Chondrocyte (in vitro differentiated cells): Measurements from ENCODE around the gene HSP90B1. TPM values are rescaled to one million over a fixed set of nuclear protein-coding genes. Genes with fewer than 3 reads are reported as not detected.

Experiments used
- DNase-seq: peaks from one replicate; pipeline ENCODE4 v3.0.0; 2021; ENCODE audit warnings: mixed read lengths, low spot score
- H3K27ac Mint-ChIP-seq: one replicate; pipeline ENCODE4 v1.8.0; 2021; ENCODE audit warnings: mild to moderate bottlenecking, moderate library complexity, mixed read lengths; ENCODE audit not compliant: unreplicated experiment
- H3K27me3 Mint-ChIP-seq: 2 replicates; pipeline ENCODE4 v1.8.0; 2021; ENCODE audit warnings: low read depth, mixed read lengths
- H3K36me3 Mint-ChIP-seq: 2 replicates; pipeline ENCODE4 v1.8.0; 2021; ENCODE audit warnings: low read depth, mixed read lengths
- H3K4me1 Mint-ChIP-seq: 2 replicates; pipeline ENCODE4 v1.8.0; 2021; ENCODE audit warnings: low read depth, mild to moderate bottlenecking, mixed read lengths
- H3K4me3 Mint-ChIP-seq: one replicate; pipeline ENCODE4 v1.8.0; 2021; ENCODE audit warnings: mild to moderate bottlenecking, moderate library complexity, mixed read lengths; ENCODE audit not compliant: unreplicated experiment
- H3K9me3 Mint-ChIP-seq: 2 replicates; pipeline ENCODE4 v1.8.0; 2021; ENCODE audit warnings: low read depth, mixed read lengths
- CTCF ChIP-seq: fragments of 200-600 bp; sonication (generic); IDR thresholded peaks from 2 replicates; pipeline ENCODE4 v1.5.0; 2021; ENCODE audit warnings: antibody characterized with exemption, mild to moderate bottlenecking, moderate library complexity
- total RNA-seq: library from RNA; stranded (reverse); gene quantifications from 3 replicates; pipeline ENCODE4 v1.2.1, GENCODE V29; 2021

HSP90B1 gene
- total RNA-seq, 1 donor from 2014 or later, result 754 TPM

GRCh38 chr12:103905730-103906349 is 24.4 kb upstream of the HSP90B1 start:
- Mint-ChIP-seq H3K9me3 (peaks cover 2% of the 10 kb centered on the region), H3K4me3 (no peak overlapping the region), H3K27me3 (peaks cover 2% of the 10 kb centered on the region), H3K4me1 (peaks cover 29% of the 10 kb centered on the region), H3K36me3 (no peaks in the 10 kb centered on the region), H3K27ac (no peak overlapping the region)
- DNase-seq, result no peak
- no peak for TF ChIP-seq CTCF

- Mint-ChIP-seq H3K27me3 (no peaks in the 10 kb centered on the region), H3K27ac (no peak overlapping the region), H3K4me1 (peaks cover 31% of the 10 kb centered on the region), H3K9me3 (peaks cover 2% of the 10 kb centered on the region), H3K36me3 (no peaks in the 10 kb centered on the region), H3K4me3 (no peak overlapping the region)
- TF ChIP-seq CTCF, result no peak
- DNase-seq, result no peak
Measured at GRCh38 chr12:103908246-103908541, 22.0 kb upstream of the HSP90B1 start.

- Mint-ChIP-seq H3K4me1 (peaks cover 31% of the 10 kb centered on the region), H3K4me3 (no peak overlapping the region), H3K9me3 (peaks cover 2% of the 10 kb centered on the region), H3K27ac (peak overlapping the region; percentile 79), H3K36me3 (no peaks in the 10 kb centered on the region), H3K27me3 (no peaks in the 10 kb centered on the region)
- TF ChIP-seq CTCF, result no peak
- DNase-seq, result no peak
Measured at GRCh38 chr12:103908877-103909276, 21.3 kb upstream of the HSP90B1 start.

- TF ChIP-seq CTCF, result no peak
- Mint-ChIP-seq H3K36me3 (no peaks in the 10 kb centered on the region), H3K9me3 (peaks cover 2% of the 10 kb centered on the region), H3K4me1 (peaks cover 31% of the 10 kb centered on the region), H3K4me3 (no peak overlapping the region), H3K27me3 (no peaks in the 10 kb centered on the region), H3K27ac (peak overlapping the region; percentile 60)
- DNase-seq, result no peak
Measured at GRCh38 chr12:103909811-103910210, 20.4 kb upstream of the HSP90B1 start.

- Mint-ChIP-seq H3K36me3 (no peaks in the 10 kb centered on the region), H3K4me3 (no peak overlapping the region), H3K27me3 (no peaks in the 10 kb centered on the region), H3K4me1 (peaks cover 46% of the 10 kb centered on the region), H3K27ac (no peak overlapping the region), H3K9me3 (peaks cover 2% of the 10 kb centered on the region)
- DNase-seq, result no peak
- TF ChIP-seq CTCF, result no peak
Measured at GRCh38 chr12:103912069-103912468, 18.1 kb upstream of the HSP90B1 start.
